Panc1 (cell line): ENCODE measurements around the gene NRCAM.

Experiments used
- CTCF ChIP-seq: fragments of 450-650 bp; IDR thresholded peaks from 2 replicates; pipeline ENCODE4 v1.5.1; 2017; ENCODE audit warnings: mild to moderate bottlenecking
- POLR2AphosphoS5 ChIP-seq: IDR thresholded peaks from 2 replicates; pipeline ENCODE4 v1.6.1; 2012; ENCODE audit warnings: mild to moderate bottlenecking, low read depth, low read length, moderate library complexity
- SIN3A ChIP-seq: IDR thresholded peaks from 2 replicates; pipeline ENCODE4 v1.6.1; 2012; ENCODE audit warnings: low read depth, mild to moderate bottlenecking, low read length, moderate library complexity, borderline replicate concordance; ENCODE audit not compliant: insufficient read depth

GRCh38 chr7:108118959-108119358 lies 337.3 kb downstream of the NRCAM start:
- no peak for TF ChIP-seq CTCF
- TF ChIP-seq POLR2AphosphoS5, result no peak
- no peak for TF ChIP-seq SIN3A
